NT2/D1 (cell line): ENCODE results near the gene TARBP2.

Source experiments
- SUZ12 ChIP-seq: IDR thresholded peaks from 2 replicates; pipeline ENCODE4 v1.6.1; 2011; ENCODE audit not compliant: insufficient read length, insufficient read depth; ENCODE audit errors: extremely low read depth
- YY1 ChIP-seq: IDR thresholded peaks from 2 replicates; pipeline ENCODE4 v1.6.1; 2011; ENCODE audit not compliant: insufficient read length, insufficient read depth

DNA sequence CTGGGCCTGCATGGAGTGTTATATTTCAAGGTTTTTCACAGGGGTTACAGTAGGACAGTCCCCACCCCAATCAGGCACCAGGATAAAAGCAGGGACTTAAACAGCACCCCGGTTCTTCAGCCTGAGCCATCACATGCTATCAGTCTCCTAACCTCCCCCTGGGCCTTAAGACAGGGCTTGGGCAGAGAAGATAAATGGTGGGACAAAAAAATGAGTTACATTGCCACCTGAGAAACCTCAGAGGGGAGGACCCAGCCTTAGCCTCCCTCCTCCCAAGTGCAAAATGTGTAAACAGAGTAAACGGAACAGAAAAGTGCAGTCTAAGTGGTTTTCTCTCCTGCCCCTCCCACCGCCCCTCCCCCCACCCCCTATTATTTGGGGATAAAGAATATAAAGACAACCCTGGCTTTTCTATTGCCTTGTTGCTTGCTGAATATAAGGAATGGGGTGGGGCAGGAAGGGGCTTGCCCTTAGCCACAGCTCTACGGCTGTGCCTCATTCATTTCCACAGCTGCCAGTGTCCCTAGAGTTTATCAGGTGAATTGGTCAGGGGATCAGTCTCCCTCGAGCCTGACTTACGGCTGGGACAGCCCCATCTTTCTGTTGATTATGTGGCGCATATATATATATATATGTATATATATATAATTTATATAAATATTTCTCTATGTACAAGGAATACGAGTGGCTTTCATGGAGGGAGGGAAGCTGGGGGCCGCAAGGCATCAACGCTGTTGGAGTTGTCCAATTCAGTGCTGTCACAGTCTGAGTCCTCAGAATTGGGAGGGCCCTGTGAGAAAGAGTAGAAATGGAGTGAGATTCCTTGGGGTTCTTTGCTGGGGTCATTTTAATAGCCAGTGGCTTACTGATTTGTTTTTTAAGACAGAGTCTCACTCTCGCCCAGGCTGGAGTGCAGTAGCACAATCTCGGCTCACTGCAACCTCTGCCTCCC, 20.3 kb upstream of the TARBP2 start:
- TF ChIP-seq YY1 (no peak), SUZ12 (no peak)
